Superior temporal gyrus (tissue), 1 donor: ENCODE results near the gene MYO1D.
"Not testable (repeated sequence)": the region's sequence is repeated elsewhere in the genome, so short reads cannot be mapped to it uniquely, and the experiment has no call there.

ENCODE experiments used
- DNase-seq: peaks from one replicate; pipeline ENCODE4 v3.0.0-alpha.2; 2016; ENCODE audit errors: extremely low spot score

Gene MYO1D

DNA sequence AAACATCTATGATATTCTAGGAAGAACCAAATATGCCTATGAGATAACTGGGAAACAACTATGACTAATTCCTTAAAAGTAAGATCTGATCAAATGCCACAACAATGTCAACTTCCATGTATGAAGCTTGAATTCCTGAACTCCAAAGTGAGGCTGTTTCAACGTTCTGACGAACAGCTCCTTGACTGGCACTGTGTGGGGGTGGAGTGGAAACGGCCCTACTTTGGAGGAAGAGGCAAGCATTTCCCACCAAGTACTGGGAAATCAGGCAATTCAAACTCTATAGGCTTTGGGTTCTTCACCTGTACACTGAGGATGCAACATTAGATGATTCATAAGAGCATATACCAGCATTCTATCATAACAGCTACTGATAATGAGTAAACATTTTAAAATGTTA is 203.0 kb downstream of the MYO1D start:
- DNase-seq: no peak

DNA sequence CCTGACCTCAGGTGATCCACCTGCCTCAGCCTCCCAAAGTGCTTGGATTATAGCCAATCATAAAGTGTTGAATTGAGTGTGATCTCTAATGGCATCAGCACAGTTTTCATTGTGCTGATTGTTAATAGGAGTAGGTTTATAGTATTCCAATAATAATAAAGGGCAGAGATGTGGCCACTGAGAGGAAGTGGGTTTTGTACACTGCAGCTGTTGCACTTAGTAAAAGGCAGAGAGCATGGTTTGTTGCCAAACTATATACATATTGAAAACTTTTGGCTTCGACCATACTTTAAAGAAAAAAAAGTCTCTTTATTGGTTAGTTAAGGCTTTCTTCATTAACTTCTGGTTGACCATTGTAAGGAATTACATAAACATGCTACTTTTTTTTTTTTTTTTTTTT is 204.2 kb downstream of the MYO1D start:
- no peak for DNase-seq

GRCh38 chr17:32671896-32672295 is 205.0 kb downstream of the MYO1D start:
- DNase-seq: no peak

- DNase-seq: no peak
These were observed 211.9 kb downstream of the MYO1D start for GRCh38 chr17:32664936-32665583.

DNA sequence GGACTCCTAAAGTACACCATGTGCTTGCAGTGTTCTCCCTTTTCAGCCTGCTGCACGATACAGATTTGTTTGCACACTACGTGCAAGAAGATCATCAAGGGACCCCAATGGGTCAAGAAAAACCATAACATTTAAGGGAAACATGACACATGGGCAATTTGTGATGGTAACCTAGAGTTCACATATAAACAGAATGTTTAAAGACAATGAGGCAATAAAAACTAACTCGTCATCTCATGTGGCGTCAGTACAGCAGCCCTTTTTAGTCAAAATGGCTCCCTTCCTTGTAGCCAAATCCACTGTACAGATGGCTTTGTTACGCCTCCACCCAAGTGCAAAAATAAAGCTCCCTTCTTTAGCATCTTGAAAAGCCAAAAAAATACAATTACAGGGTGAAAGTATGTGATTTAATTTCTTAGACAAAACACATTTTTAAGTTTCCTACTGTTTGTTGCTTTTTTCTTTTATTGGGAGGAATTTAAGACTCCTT is 216.4 kb downstream of the MYO1D start:
- peak; percentile 73 for DNase-seq

DNA sequence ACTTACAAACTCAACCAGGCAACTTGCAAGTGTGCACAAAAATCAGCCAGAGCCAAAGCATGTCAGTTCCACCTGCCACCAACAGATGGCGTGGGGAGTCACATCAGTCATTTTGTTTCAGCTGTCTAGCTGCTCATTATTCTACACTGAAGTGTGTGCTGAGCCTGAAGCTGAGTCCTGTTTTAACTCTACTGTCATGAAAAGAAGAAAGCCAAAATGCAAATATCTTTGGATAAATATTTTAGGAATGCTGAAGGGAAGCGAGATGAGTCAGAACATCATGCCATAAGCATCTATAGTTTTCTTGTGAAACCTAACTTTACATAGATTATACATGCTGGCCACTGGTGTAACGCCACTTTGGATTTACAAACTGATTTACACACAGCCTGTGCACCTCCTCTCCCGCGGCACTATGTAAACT is 217.5 kb downstream of the MYO1D start:
- DNase-seq: peak; percentile 97

GRCh38 chr17:32658470-32659418 is 218.2 kb downstream of the MYO1D start:
- DNase-seq: no peak

DNA sequence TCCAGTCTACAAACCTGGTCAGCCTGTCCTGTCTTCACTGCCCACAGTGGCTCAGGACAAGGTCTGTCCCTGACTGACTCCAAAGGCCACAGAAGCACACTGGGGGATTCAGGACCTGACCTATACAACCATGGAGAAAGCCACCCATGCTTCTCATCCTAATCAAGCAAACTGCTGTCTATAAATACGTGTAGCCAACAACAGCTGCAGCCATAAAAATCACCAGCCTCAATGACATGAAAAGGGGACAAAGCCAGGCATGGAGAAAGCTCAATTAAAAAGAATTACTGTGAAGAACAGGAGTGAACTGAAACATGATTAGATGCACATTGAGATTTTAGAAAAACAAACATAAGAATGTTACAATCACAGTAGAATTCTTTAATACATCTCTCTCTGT is 220.0 kb downstream of the MYO1D start:
- no peak for DNase-seq

- no peak for DNase-seq
These were observed 222.6 kb downstream of the MYO1D start for GRCh38 chr17:32654324-32654723.

GRCh38 chr17:32651084-32651483 is 225.8 kb downstream of the MYO1D start:
- DNase-seq: no peak

- DNase-seq: no peak
These were observed 228.5 kb downstream of the MYO1D start for GRCh38 chr17:32648450-32648849.

GRCh38 chr17:32646941-32647340 is 230.0 kb downstream of the MYO1D start:
- no peak for DNase-seq

DNA sequence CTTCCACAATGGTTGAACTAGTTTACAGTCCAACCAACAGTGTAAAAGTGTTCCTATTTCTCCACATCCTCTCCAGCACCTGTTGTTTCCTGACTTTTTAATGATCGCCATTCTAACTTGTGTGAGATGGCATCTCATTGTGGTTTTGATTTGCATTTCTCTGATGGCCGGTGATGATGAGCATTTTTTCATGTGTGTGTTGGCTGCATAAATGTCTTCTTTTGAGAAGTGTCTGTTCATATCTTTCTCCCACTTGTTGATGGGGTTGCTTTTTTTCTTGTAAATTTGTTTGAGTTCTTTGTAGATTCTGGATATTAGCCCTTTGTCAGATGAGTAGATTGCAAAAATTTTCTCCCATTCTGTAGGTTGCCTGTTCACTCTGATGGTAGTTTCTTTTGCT is 235.4 kb downstream of the MYO1D start:
- not testable (repeated sequence) for DNase-seq

GRCh38 chr17:32636598-32637218 is 240.2 kb downstream of the MYO1D start:
- DNase-seq: no peak

GRCh38 chr17:32634167-32634566 is 242.8 kb downstream of the MYO1D start:
- no peak for DNase-seq

- no peak for DNase-seq
These were observed 245.4 kb downstream of the MYO1D start for GRCh38 chr17:32631341-32632096.

DNA sequence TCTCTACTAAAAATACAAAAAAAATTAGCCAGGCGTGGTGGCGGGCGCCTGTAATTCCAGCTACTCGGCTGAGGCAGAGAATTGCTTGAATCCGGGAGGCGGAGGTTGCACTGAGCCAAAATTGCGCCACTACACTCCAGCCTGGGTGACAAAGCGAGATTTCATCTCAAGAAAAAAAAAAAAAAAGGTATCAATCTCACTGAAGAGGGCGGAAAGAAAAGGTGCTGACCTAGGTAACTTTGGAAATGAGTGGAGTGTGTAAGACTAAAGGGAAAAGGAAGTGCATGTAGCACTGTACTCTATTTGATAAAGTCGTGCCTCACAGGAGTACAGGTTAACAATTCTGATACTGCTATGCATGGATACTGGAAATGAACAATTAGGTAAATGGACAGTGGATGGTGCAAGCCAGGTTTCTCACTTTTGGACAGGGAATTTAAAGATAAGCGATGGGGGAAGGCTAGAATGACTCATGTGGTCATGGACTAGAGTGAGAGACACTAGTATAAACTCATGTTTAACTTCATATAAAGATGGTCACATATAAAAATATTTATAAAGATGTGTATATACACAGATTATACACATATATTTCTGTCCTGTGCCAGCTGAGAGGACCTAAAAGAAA is 247.2 kb downstream of the MYO1D start:
- DNase-seq: no peak

GRCh38 chr17:32628271-32629044 is 248.5 kb downstream of the MYO1D start:
- no peak for DNase-seq

DNA sequence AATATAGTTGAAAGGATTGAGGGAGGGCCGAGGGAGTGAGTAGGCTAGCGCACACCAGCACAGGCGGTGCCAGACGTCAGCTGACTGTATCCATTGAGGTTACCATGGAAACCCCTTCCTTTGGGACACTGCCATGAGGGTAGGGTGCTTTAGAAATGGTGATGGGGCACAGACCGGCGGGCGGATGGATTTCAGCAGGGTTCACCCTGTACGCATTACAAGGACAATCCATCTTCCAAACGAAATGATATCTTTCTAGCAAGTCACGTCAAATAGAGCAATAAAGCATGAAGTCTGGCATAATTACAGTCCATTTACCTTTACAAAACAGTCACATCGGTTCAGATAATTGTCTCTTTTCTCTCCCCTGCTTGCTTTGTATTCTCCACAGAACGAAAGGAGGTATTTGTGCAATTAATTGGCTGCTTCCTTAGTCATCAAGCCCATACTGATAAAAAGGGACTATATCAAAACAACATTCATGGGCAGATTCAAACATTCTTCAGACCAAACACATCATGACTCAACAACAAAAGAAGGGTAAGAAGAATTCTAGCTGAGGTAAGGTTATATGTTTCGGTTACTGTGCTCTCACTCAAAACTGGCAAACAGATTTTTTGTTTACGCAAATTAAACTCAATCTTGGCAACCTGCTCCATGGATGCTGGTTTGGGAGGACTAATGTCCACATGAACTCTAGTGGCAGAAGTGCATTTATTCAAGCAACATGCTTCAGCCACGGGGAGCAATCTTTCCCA is 249.5 kb downstream of the MYO1D start:
- peak; percentile 90 for DNase-seq

- DNase-seq: peak; percentile 75
These were observed 250.5 kb downstream of the MYO1D start for GRCh38 chr17:32626379-32626791.
